GM13977 (cell line): ENCODE results near the gene MRPL20.

Source experiments
- DNase-seq: peaks from one replicate; pipeline ENCODE4 v3.0.0; 2012; ENCODE audit warnings: low spot score
- CTCF ChIP-seq: IDR thresholded peaks from 2 replicates; pipeline ENCODE4 v1.5.1; 2012; ENCODE audit warnings: mild to moderate bottlenecking, control low read depth; ENCODE audit not compliant: insufficient read depth; ENCODE audit errors: extremely low read depth, missing control alignments
- in situ Hi-C: fragments of 300-500 bp; cut with MboI; formaldehyde crosslinking; loops from one replicate; pipeline ENCODE4 v1.12.0; 2022; ENCODE audit warnings: low sequenced_read_pairs, low pct_unique_long_range_greater_than_20kb, mixed read lengths, inconsistent platforms; ENCODE audit not compliant: unreplicated experiment

Gene MRPL20

GRCh38 chr1:1361233-1361981, 45.7 kb downstream of the MRPL20 start:
- TF ChIP-seq CTCF: no peak
- in situ Hi-C loops: no loop called here
- DNase-seq: no peak

GRCh38 chr1:1360506-1361169, 46.5 kb downstream of the MRPL20 start:
- TF ChIP-seq CTCF: no peak
- in situ Hi-C loops: no loop called here
- no peak for DNase-seq

GRCh38 chr1:1359664-1360468, 47.2 kb downstream of the MRPL20 start:
- DNase-seq: no peak
- in situ Hi-C loops: no loop called here
- no peak for TF ChIP-seq CTCF

GRCh38 chr1:1359308-1359663, 47.8 kb downstream of the MRPL20 start:
- no peak for TF ChIP-seq CTCF
- no peak for DNase-seq
- in situ Hi-C loops: no loop called here

GRCh38 chr1:1358433-1359271, 48.4 kb downstream of the MRPL20 start, which contains the start of gene MXRA8:
MXRA8 (minus strand) TSS chr1:1358555; CDS start chr1:1358504, 51 bp downstream.
- no peak for DNase-seq
- TF ChIP-seq CTCF: no peak
- in situ Hi-C loops: no loop called here
